Endothelial cell of umbilical vein (primary cell): ENCODE measurements around the gene STK39.

Experiments used
- JUN ChIP-seq: IDR thresholded peaks from 2 replicates; pipeline ENCODE4 v1.6.1; 2011; ENCODE audit warnings: borderline replicate concordance, low read depth; ENCODE audit not compliant: insufficient read length, insufficient read depth
- POLR2A ChIP-seq: IDR thresholded peaks from 2 replicates; pipeline ENCODE4 v1.6.1; 2012; ENCODE audit warnings: low read depth, mild to moderate bottlenecking, control low read depth, low read length
- TF ChIP-seq, protein P1 (sequence below), 2 donors: IDR thresholded peaks; 1 replicate in 1 of 2; 2 replicates in 1 of 2; pipeline ENCODE4 v1.5.1; 2011; ENCODE audit warnings: low read length in 2 of 2, mild to moderate bottlenecking in 2 of 2, moderate library complexity in 2 of 2, control low read depth in 1 of 2, inconsistent platforms in 1 of 2, low read depth in 1 of 2; ENCODE audit not compliant: insufficient read depth in 1 of 2; ENCODE audit errors: extremely low read depth in 1 of 2

DNA sequence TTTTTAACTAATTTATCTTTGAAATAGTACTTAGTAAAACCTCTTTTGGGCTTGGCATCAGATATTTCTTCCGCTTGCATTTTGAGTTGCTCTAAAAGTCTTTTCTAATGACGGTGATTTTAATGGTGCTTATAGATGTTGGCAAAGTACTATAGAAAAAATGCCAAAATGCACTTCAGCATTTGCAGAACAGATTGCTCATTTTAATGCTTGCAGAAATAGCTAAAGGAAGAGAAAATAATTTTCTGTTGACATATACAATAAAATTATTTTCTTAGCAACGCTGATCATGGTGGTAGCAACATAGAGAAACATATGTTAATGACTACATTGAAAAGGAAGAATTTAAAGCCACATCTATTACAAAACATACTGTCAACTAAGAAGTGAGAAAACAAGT lies 170.7 kb downstream of the STK39 start:
- TF ChIP-seq, protein P1, sequence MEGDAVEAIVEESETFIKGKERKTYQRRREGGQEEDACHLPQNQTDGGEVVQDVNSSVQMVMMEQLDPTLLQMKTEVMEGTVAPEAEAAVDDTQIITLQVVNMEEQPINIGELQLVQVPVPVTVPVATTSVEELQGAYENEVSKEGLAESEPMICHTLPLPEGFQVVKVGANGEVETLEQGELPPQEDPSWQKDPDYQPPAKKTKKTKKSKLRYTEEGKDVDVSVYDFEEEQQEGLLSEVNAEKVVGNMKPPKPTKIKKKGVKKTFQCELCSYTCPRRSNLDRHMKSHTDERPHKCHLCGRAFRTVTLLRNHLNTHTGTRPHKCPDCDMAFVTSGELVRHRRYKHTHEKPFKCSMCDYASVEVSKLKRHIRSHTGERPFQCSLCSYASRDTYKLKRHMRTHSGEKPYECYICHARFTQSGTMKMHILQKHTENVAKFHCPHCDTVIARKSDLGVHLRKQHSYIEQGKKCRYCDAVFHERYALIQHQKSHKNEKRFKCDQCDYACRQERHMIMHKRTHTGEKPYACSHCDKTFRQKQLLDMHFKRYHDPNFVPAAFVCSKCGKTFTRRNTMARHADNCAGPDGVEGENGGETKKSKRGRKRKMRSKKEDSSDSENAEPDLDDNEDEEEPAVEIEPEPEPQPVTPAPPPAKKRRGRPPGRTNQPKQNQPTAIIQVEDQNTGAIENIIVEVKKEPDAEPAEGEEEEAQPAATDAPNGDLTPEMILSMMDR (IDR thresholded peaks at IDR 0.05; ENCODE audit: extremely low read depth in 1 of 2, insufficient read depth in 1 of 2, low read depth in 1 of 2, low read length in 2 of 2): no peak
- TF ChIP-seq JUN (no peak), POLR2A (no peak)
